Measurements from ENCODE around the gene MARF1.

- TF ChIP-seq POLR2A (IDR thresholded peaks at IDR 0.05) (no peak), CTCF (IDR thresholded peaks at IDR 0.05) (no peak)
Measured at GRCh38 chr16:15567823-15568222, 75.1 kb downstream of the MARF1 start.
